Lower leg skin (tissue), 3 donors: ENCODE results near the gene AGAP4.

Source experiments
- POLR2A ChIP-seq, 2 donors: fragments of 450-650 bp; IDR thresholded peaks; one replicate each; pipeline ENCODE4 v1.6.1; 2016 to 2017; ENCODE audit warnings: antibody characterized with exemption in 2 of 2, mild to moderate bottlenecking in 1 of 2, moderate library complexity in 1 of 2
- TF ChIP-seq, protein P1 (sequence below), 3 donors: fragments of 450-650 bp; IDR thresholded peaks; one replicate each; pipeline ENCODE4 v1.5.1; 2016; ENCODE audit warnings: antibody characterized with exemption in 3 of 3, mild to moderate bottlenecking in 3 of 3, moderate library complexity in 2 of 3

DNA sequence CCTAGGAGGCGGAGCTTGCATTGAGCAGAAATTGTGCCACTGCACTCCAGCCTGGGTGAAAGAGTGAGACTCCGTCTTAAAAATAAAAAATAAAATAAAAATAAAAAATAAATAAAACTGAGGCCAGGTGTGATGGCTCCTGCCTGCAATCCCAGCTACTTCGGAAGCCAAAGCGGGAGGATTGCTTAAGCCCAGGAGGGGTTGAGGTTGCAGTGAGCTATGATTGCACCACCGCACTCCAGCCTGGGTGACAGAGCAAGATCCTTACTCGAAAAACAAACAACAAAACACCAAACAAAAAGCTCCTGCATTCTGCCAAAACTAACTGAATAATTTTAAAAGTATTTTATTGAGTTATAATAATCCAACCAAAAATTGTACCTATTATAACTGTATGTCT, 36.2 kb downstream of the AGAP4 start:
- TF ChIP-seq, protein P1, sequence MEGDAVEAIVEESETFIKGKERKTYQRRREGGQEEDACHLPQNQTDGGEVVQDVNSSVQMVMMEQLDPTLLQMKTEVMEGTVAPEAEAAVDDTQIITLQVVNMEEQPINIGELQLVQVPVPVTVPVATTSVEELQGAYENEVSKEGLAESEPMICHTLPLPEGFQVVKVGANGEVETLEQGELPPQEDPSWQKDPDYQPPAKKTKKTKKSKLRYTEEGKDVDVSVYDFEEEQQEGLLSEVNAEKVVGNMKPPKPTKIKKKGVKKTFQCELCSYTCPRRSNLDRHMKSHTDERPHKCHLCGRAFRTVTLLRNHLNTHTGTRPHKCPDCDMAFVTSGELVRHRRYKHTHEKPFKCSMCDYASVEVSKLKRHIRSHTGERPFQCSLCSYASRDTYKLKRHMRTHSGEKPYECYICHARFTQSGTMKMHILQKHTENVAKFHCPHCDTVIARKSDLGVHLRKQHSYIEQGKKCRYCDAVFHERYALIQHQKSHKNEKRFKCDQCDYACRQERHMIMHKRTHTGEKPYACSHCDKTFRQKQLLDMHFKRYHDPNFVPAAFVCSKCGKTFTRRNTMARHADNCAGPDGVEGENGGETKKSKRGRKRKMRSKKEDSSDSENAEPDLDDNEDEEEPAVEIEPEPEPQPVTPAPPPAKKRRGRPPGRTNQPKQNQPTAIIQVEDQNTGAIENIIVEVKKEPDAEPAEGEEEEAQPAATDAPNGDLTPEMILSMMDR (IDR thresholded peaks at IDR 0.05): no peak
- no peak for TF ChIP-seq POLR2A (IDR thresholded peaks at IDR 0.05)
